H9 (cell line): ENCODE measurements around the gene FBXO27. TPM values are rescaled to one million over a fixed set of nuclear protein-coding genes. Genes with fewer than 3 reads are reported as not detected.

Experiments used
- DNase-seq: peaks from one replicate; pipeline ENCODE4 v3.0.0-alpha.2; 2017
- H2AFZ ChIP-seq: one replicate; pipeline ENCODE4 v1.6.1; 2013; ENCODE audit warnings: mild to moderate bottlenecking, low read length, control low read depth, moderate library complexity
- H2AK5ac ChIP-seq: 2 replicates; pipeline ENCODE4 v1.6.1; 2013; ENCODE audit warnings: low read length, control low read depth, mixed read lengths; ENCODE audit not compliant: insufficient read length
- H2BK120ac ChIP-seq: one replicate; pipeline ENCODE4 v1.6.1; 2013; ENCODE audit warnings: low read depth, mild to moderate bottlenecking, low read length, control low read depth, inconsistent platforms; ENCODE audit not compliant: poor library complexity, severe bottlenecking
- H2BK12ac ChIP-seq: 2 replicates; pipeline ENCODE4 v1.6.1; 2013; ENCODE audit warnings: low read length, control low read depth, mixed read lengths, low read depth; ENCODE audit not compliant: insufficient read length
- H2BK15ac ChIP-seq: 2 replicates; pipeline ENCODE4 v1.6.1; 2013; ENCODE audit warnings: low read depth, low read length, control low read depth
- H2BK20ac ChIP-seq: one replicate; pipeline ENCODE4 v1.6.1; 2013; ENCODE audit warnings: low read depth, mild to moderate bottlenecking, low read length, control low read depth, inconsistent platforms; ENCODE audit not compliant: poor library complexity, severe bottlenecking
- H2BK5ac ChIP-seq: 2 replicates; pipeline ENCODE4 v1.6.1; 2013; ENCODE audit warnings: low read length, control low read depth, mixed read lengths; ENCODE audit not compliant: insufficient read length
- H3K14ac ChIP-seq: 2 replicates; pipeline ENCODE4 v1.6.1; 2013; ENCODE audit warnings: low read length, control low read depth; ENCODE audit not compliant: insufficient read depth
- H3K18ac ChIP-seq: 2 replicates; pipeline ENCODE4 v1.6.1; 2013; ENCODE audit warnings: low read depth, mild to moderate bottlenecking, mixed read lengths, low read length, control low read depth; ENCODE audit not compliant: insufficient read length
- H3K23ac ChIP-seq: 2 replicates; pipeline ENCODE4 v1.6.1; 2013; ENCODE audit warnings: low read length, control low read depth, mixed read lengths, low read depth; ENCODE audit not compliant: insufficient read length
- H3K23me2 ChIP-seq: 2 replicates; pipeline ENCODE4 v1.6.1; 2013; ENCODE audit warnings: low read depth, mild to moderate bottlenecking, mixed read lengths, low read length, control low read depth; ENCODE audit not compliant: insufficient read length, poor library complexity, severe bottlenecking
- H3K27ac ChIP-seq: 2 replicates; pipeline ENCODE4 v1.5.1; 2013; ENCODE audit warnings: low read length, control low read depth, mixed read lengths, low read depth; ENCODE audit not compliant: insufficient read length
- H3K27me3 ChIP-seq: 2 replicates; pipeline ENCODE4 v1.6.1; 2013; ENCODE audit warnings: low read length, control low read depth, inconsistent platforms; ENCODE audit not compliant: insufficient read depth
- H3K4ac ChIP-seq: 2 replicates; pipeline ENCODE4 v1.6.1; 2013; ENCODE audit warnings: low read depth, mild to moderate bottlenecking, control low read depth, inconsistent platforms, low read length, moderate library complexity
- H3K4me1 ChIP-seq: 2 replicates; pipeline ENCODE4 v1.6.1; 2013; ENCODE audit warnings: low read length, control low read depth, inconsistent platforms; ENCODE audit not compliant: insufficient read depth
- H3K4me2 ChIP-seq: 2 replicates; pipeline ENCODE4 v1.6.1; 2013; ENCODE audit warnings: low read length, control low read depth, mixed read lengths; ENCODE audit not compliant: insufficient read length, insufficient read depth
- H3K56ac ChIP-seq: 2 replicates; pipeline ENCODE4 v1.6.1; 2013; ENCODE audit warnings: low read depth, mild to moderate bottlenecking, mixed read lengths, low read length, control low read depth; ENCODE audit not compliant: insufficient read length
- H3K79me1 ChIP-seq: 2 replicates; pipeline ENCODE4 v1.6.1; 2013; ENCODE audit warnings: low read depth, mild to moderate bottlenecking, moderate library complexity, low read length, control low read depth, inconsistent platforms; ENCODE audit not compliant: insufficient read depth, poor library complexity, severe bottlenecking
- H3K79me2 ChIP-seq: 2 replicates; pipeline ENCODE4 v1.6.1; 2013; ENCODE audit warnings: low read length, control low read depth, inconsistent platforms; ENCODE audit not compliant: insufficient read depth
- H3K9ac ChIP-seq: 2 replicates; pipeline ENCODE4 v1.6.1; 2013; ENCODE audit warnings: low read length, control low read depth, mixed read lengths; ENCODE audit not compliant: insufficient read length; ENCODE audit errors: extremely low read depth
- H3K9me3 ChIP-seq: one replicate; pipeline ENCODE4 v1.6.1; 2013; ENCODE audit warnings: low read depth, low read length, inconsistent platforms; ENCODE audit not compliant: control insufficient read depth
- H3T11ph ChIP-seq: one replicate; pipeline ENCODE4 v1.6.1; 2013; ENCODE audit warnings: mild to moderate bottlenecking, low read length, control low read depth, inconsistent platforms
- H4K20me1 ChIP-seq: one replicate; pipeline ENCODE4 v1.6.1; 2013; ENCODE audit not compliant: control insufficient read depth, insufficient read length, insufficient read depth
- H4K5ac ChIP-seq: 2 replicates; pipeline ENCODE4 v1.6.1; 2013; ENCODE audit warnings: low read depth, mild to moderate bottlenecking, mixed read lengths, low read length, control low read depth; ENCODE audit not compliant: insufficient read length
- H4K8ac ChIP-seq: replicated peaks from 2 replicates; pipeline ENCODE4 v1.6.1; 2013; ENCODE audit warnings: low read length, control low read depth, mixed read lengths, low read depth; ENCODE audit not compliant: insufficient read length
- H4K91ac ChIP-seq: 2 replicates; pipeline ENCODE4 v1.6.1; 2013; ENCODE audit warnings: low read depth, mild to moderate bottlenecking, moderate library complexity, mixed read lengths, low read length, control low read depth; ENCODE audit not compliant: insufficient read length
- H3K27ac Mint-ChIP-seq, 3 experiments: 2 replicates in 2 of 3; 3 replicates in 1 of 3; pipeline ENCODE4 v1.8.0; 2020 to 2021; ENCODE audit warnings: mixed read lengths in 3 of 3, mild to moderate bottlenecking in 1 of 3, moderate library complexity in 1 of 3
- H3K27me3 Mint-ChIP-seq: 2 replicates; pipeline ENCODE4 v1.8.0; 2021; ENCODE audit warnings: low read depth, mild to moderate bottlenecking, moderate library complexity, mixed read lengths
- H3K36me3 Mint-ChIP-seq, 3 experiments: 2 replicates in 2 of 3; 3 replicates in 1 of 3; pipeline ENCODE4 v1.8.0; 2020 to 2021; ENCODE audit warnings: low read depth in 3 of 3, mixed read lengths in 3 of 3; ENCODE audit not compliant: insufficient read depth in 1 of 3
- H3K4me1 Mint-ChIP-seq, 2 experiments: 2 replicates each; pipeline ENCODE4 v1.8.0; 2020; ENCODE audit warnings: mixed read lengths in 2 of 2
- H3K4me3 Mint-ChIP-seq, 2 experiments: 2 replicates in 1 of 2; 3 replicates in 1 of 2; pipeline ENCODE4 v1.8.0; 2020 to 2021; ENCODE audit warnings: mild to moderate bottlenecking in 2 of 2, mixed read lengths in 2 of 2, moderate library complexity in 1 of 2
- H3K9me3 Mint-ChIP-seq, 2 experiments: 2 replicates in 1 of 2; 3 replicates in 1 of 2; pipeline ENCODE4 v1.8.0; 2020; ENCODE audit warnings: mild to moderate bottlenecking in 2 of 2, mixed read lengths in 2 of 2, moderate library complexity in 1 of 2
- CTCF ChIP-seq: fragments of 200-600 bp; sonication (generic); conservative IDR thresholded peaks from 3 replicates; pipeline ENCODE4 v1.8.0; 2021; ENCODE audit warnings: antibody characterized with exemption, mild to moderate bottlenecking
- WGBS: extraction: QIAGEN DNeasy Blood & Tissue Kit; methylation state at CpG from one replicate; pipeline ENCODE4 v1.1.7; 2013; ENCODE audit warnings: missing lambda C conversion rate, low lambda C conversion rate, mixed read lengths; ENCODE audit not compliant: insufficient read length; ENCODE audit errors: extremely low coverage; 5-methylcytosine and 5-hydroxymethylcytosine counted together
- total RNA-seq: library from RNA; stranded (reverse); gene quantifications from 2 replicates; pipeline ENCODE4 v1.2.1, GENCODE V29; 2021

FBXO27 gene
- total RNA-seq, 1 experiment from 2014 or later: 14.5 TPM

- no peak overlapping the region for H4K91ac ChIP-seq
These were observed 42.6 kb upstream of the FBXO27 start for GRCh38 chr19:39074942-39075341.

More at GRCh38 chr19:39074942-39075341, 42.6 kb upstream of the FBXO27 start:
- no peak overlapping the region for H3K4me2 ChIP-seq
- DNase-seq: no peak
- no peak overlapping the region for H2BK20ac ChIP-seq
- H4K5ac ChIP-seq: no peak overlapping the region
- no peak overlapping the region for H3K27ac ChIP-seq
- no peak overlapping the region for H3T11ph ChIP-seq
- Mint-ChIP-seq H3K36me3 (no peaks in the 10 kb centered on the region), H3K9me3 (no peaks in the 10 kb centered on the region; a peak in 1 of 5 replicates), H3K27me3 (peaks cover 28% of the 10 kb centered on the region), H3K27ac (no peak overlapping the region), H3K4me3 (no peak overlapping the region), H3K4me1 (peaks cover 0 to 3% of the 10 kb centered on the region in 2 experiments; a peak in 1 of 4 replicates)
- H3K23ac ChIP-seq: no peak overlapping the region
- no peak for TF ChIP-seq CTCF
- no peak overlapping the region for H3K14ac ChIP-seq
- no peak overlapping the region for H3K9ac ChIP-seq
- H2BK120ac ChIP-seq: no peak overlapping the region
- no peak overlapping the region for H3K56ac ChIP-seq
- H3K4ac ChIP-seq: no peak overlapping the region
- no peak overlapping the region for H2BK12ac ChIP-seq
- no peaks in the 10 kb centered on the region for H3K23me2 ChIP-seq
- H4K20me1 ChIP-seq: no peaks in the 10 kb centered on the region
- no peak overlapping the region for H2AFZ ChIP-seq
- no peaks in the 10 kb centered on the region for H3K4me1 ChIP-seq
- no CpG with 5 or more reads among the region's 6 CpGs for WGBS
- no peak overlapping the region for H2BK5ac ChIP-seq
- no peak overlapping the region for H2AK5ac ChIP-seq
- H3K18ac ChIP-seq: no peak overlapping the region
- H3K79me1 ChIP-seq: no peaks in the 10 kb centered on the region
- H2BK15ac ChIP-seq: no peak overlapping the region
- H4K8ac ChIP-seq: no peak overlapping the region
- no peaks in the 10 kb centered on the region; the same call in 1 of the 2 replicates for H3K27me3 ChIP-seq
- H3K9me3 ChIP-seq: no peaks in the 10 kb centered on the region
- no peaks in the 10 kb centered on the region for H3K79me2 ChIP-seq
